ENCODE measurements around the gene CHFR. TPM values are rescaled to one million over a fixed set of nuclear protein-coding genes. Genes with fewer than 3 reads are reported as not detected.

CHFR gene
- total RNA-seq, 6 donors from 2014 or later, result 42.2 to 136 (median 50.5) TPM

- Histone ChIP-seq H3K27ac (no peak overlapping the region), H3K4me1 (no peaks in the 10 kb centered on the region), H3K36me3 (peaks cover 57 to 99% (median 92%) of the 10 kb centered on the region in 4 donors), H3K27me3 (no peaks in the 10 kb centered on the region), H3K9me3 (no peaks in the 10 kb centered on the region), H3K4me3 (no peak overlapping the region)
- TF ChIP-seq EP300 (IDR thresholded peaks at IDR 0.05), result no peak
- no peak for TF ChIP-seq CTCF (IDR thresholded peaks at IDR 0.05)
- TF ChIP-seq POLR2A (IDR thresholded peaks at IDR 0.05), result no peak
- TF ChIP-seq POLR2AphosphoS5 (IDR thresholded peaks at IDR 0.05), result no peak
- WGBS, 2 donors, result 96% methylated on average over 31 to 51 of the region's 51 CpGs
- DNase-seq (no peak), ATAC-seq (ENCODE audit: low FRiP score in 2 of 2) (peak in 1 of 2 donors; percentile 23)
These were observed 33.9 kb downstream of the CHFR start for GRCh38 chr12:132853285-132854092.

- TF ChIP-seq POLR2A (IDR thresholded peaks at IDR 0.05) (no peak), EP300 (IDR thresholded peaks at IDR 0.05) (no peak), CTCF (IDR thresholded peaks at IDR 0.05) (no peak), POLR2AphosphoS5 (IDR thresholded peaks at IDR 0.05) (no peak)
- no peak for DNase-seq
- Histone ChIP-seq H3K9me3 (no peaks in the 10 kb centered on the region), H3K36me3 (peaks cover 61 to 99% (median 91%) of the 10 kb centered on the region in 4 donors), H3K27me3 (no peaks in the 10 kb centered on the region), H3K27ac (no peak overlapping the region), H3K4me1 (no peaks in the 10 kb centered on the region), H3K4me3 (no peak overlapping the region)
- 97% methylated on average over 12 of the region's 12 CpGs for WGBS, 2 donors
- ATAC-seq (ENCODE audit: low FRiP score in 2 of 2), result no peak
These were observed 34.9 kb downstream of the CHFR start for GRCh38 chr12:132852496-132852895.

- Histone ChIP-seq H3K4me3 (no peak overlapping the region), H3K4me1 (no peaks in the 10 kb centered on the region), H3K9me3 (no peaks in the 10 kb centered on the region), H3K36me3 (peaks cover 63 to 99% (median 91%) of the 10 kb centered on the region in 4 donors), H3K27me3 (no peaks in the 10 kb centered on the region), H3K27ac (no peak overlapping the region)
- no peak for ATAC-seq (ENCODE audit: low FRiP score in 2 of 2)
- 94 to 95% methylated on average over 25 of the region's 25 CpGs for WGBS, 2 donors
- no peak for TF ChIP-seq CTCF (IDR thresholded peaks at IDR 0.05)
- TF ChIP-seq POLR2AphosphoS5 (IDR thresholded peaks at IDR 0.05), result no peak
- TF ChIP-seq POLR2A (IDR thresholded peaks at IDR 0.05), result no peak
- no peak for TF ChIP-seq EP300 (IDR thresholded peaks at IDR 0.05)
- peak in 1 of 2 donors; percentile 76 for DNase-seq
These were observed 35.9 kb downstream of the CHFR start for GRCh38 chr12:132851465-132851864.

- Histone ChIP-seq H3K4me1 (no peaks in the 10 kb centered on the region), H3K27me3 (no peaks in the 10 kb centered on the region), H3K9me3 (no peaks in the 10 kb centered on the region), H3K27ac (no peak overlapping the region), H3K36me3 (peaks cover 63 to 98% (median 88%) of the 10 kb centered on the region in 4 donors), H3K4me3 (no peak overlapping the region)
- DNase-seq (no peak), ATAC-seq (ENCODE audit: low FRiP score in 2 of 2) (no peak)
- TF ChIP-seq CTCF (IDR thresholded peaks at IDR 0.05) (no peak), POLR2A (IDR thresholded peaks at IDR 0.05) (no peak), EP300 (IDR thresholded peaks at IDR 0.05) (no peak), POLR2AphosphoS5 (IDR thresholded peaks at IDR 0.05) (no peak)
- 93% methylated on average over 6 to 16 of the region's 16 CpGs for WGBS, 2 donors
These were observed 37.1 kb downstream of the CHFR start for GRCh38 chr12:132850291-132850690.

Data from upper lobe of left lung (tissue), 6 donors.